K562 (cell line): ENCODE results near the gene GFOD2. TPM values are rescaled to one million over a fixed set of nuclear protein-coding genes. Genes with fewer than 3 reads are reported as not detected.

Source experiments
- ATAC-seq: fragments of 200-7000 bp; cut with Tn5 transposase; 3 replicates; pipeline ENCODE4 v1.9.1; 2020; ENCODE audit warnings: moderate library complexity
- BruUV-seq: library from RNA; stranded (reverse); fragments of 400-500 nt; replicated peaks from 2 replicates; lab custom pipeline; 2021; lab: Mats Ljungman, UMichigan
- CTCF ChIA-PET: fragments of 300-600 bp; formaldehyde crosslinking; extraction: SDS; loops from one replicate; lab custom pipeline; 2021; ENCODE audit warnings: low intra/inter-chr PET ratio; lab: Yijun Ruan, JAX
- POLR2A ChIA-PET: fragments of 300-600, 350-650 bp; sonication (Branson Sonifier 250); formaldehyde crosslinking; extraction: SDS; loops from one replicate; lab custom pipeline; 2021; ENCODE audit warnings: antibody characterized with exemption, inconsistent platforms; lab: Yijun Ruan, JAX
- DNase-seq, 4 experiments: peaks; one replicate each; pipeline versions ENCODE4 v3.0.0 to v3.0.0-alpha.2; 2011 to 2018; ENCODE audit warnings: low spot score in 3 of 4, mixed read lengths in 3 of 4; ENCODE audit errors: extremely low read depth in 1 of 4
- FAIRE-seq: peaks from 2 replicates; lab custom pipeline; 2011; peaks lifted over from hg19 to GRCh38; lab: Jason Lieb, UNC
- H2AFZ ChIP-seq: 2 replicates; pipeline ENCODE4 v1.6.0; 2011; ENCODE audit warnings: low read depth, low read length, control low read depth, inconsistent platforms
- H3K27ac ChIP-seq: fragments of 200-600 bp; 3 replicates; pipeline ENCODE4 v1.8.0; 2011; ENCODE audit warnings: low read depth, mild to moderate bottlenecking, control low read depth, inconsistent platforms, low read length, moderate library complexity, mixed read lengths; ENCODE audit errors: extremely low read depth
- H3K27me3 ChIP-seq, 2 experiments: fragments of 300-600 bp in 1 of 2; 2 replicates in 1 of 2; 3 replicates in 1 of 2; pipeline versions ENCODE4 v1.6.0 to v1.8.0; 2011; ENCODE audit warnings: inconsistent platforms in 2 of 2, low read length in 2 of 2, mild to moderate bottlenecking in 1 of 2, mixed read lengths in 1 of 2, moderate library complexity in 1 of 2; ENCODE audit not compliant: control insufficient read depth in 2 of 2, insufficient read depth in 2 of 2
- H3K36me3 ChIP-seq: fragments of 300-600 bp; 3 replicates; pipeline ENCODE4 v1.8.0; 2011; ENCODE audit warnings: mild to moderate bottlenecking, low read length, inconsistent platforms; ENCODE audit not compliant: control insufficient read depth, insufficient read depth
- H3K4me1 ChIP-seq, 2 experiments: fragments of 200-600 bp in 1 of 2; replicated peaks in 1 of 2; 2 replicates in 1 of 2; 3 replicates in 1 of 2; pipeline versions ENCODE4 v1.5.1 to v1.8.0; 2011; ENCODE audit warnings: inconsistent platforms in 2 of 2, low read length in 2 of 2, mild to moderate bottlenecking in 1 of 2, mixed read lengths in 1 of 2, moderate library complexity in 1 of 2; ENCODE audit not compliant: control insufficient read depth in 2 of 2, insufficient read depth in 2 of 2
- H3K4me2 ChIP-seq: 2 replicates; pipeline ENCODE4 v1.6.1; 2011; ENCODE audit warnings: low read length, control low read depth, inconsistent platforms, mixed read lengths; ENCODE audit not compliant: insufficient read depth
- H3K4me3 ChIP-seq: fragments of 200-600 bp; sonication (generic), shearing (Covaris generic); 2 replicates; pipeline ENCODE4 v1.5.1; 2016; ENCODE audit warnings: control low read depth, inconsistent platforms
- H3K79me2 ChIP-seq: fragments of 200-600 bp; 3 replicates; pipeline ENCODE4 v1.8.0; 2011; ENCODE audit warnings: low read length, inconsistent platforms; ENCODE audit not compliant: control insufficient read depth, insufficient read depth
- H3K9ac ChIP-seq, 2 experiments: 2 replicates each; pipeline versions ENCODE4 v1.6.0 to v1.6.1; 2011; ENCODE audit warnings: low read depth in 2 of 2, low read length in 2 of 2, control low read depth in 1 of 2, inconsistent platforms in 1 of 2, mild to moderate bottlenecking in 1 of 2, mixed read lengths in 1 of 2; ENCODE audit not compliant: insufficient read depth in 1 of 2
- H3K9me1 ChIP-seq: one replicate; pipeline ENCODE4 v1.6.0; 2011; ENCODE audit warnings: inconsistent platforms, mild to moderate bottlenecking, low read length, moderate library complexity; ENCODE audit not compliant: control insufficient read depth, insufficient read depth
- H3K9me3 ChIP-seq: replicated peaks from 2 replicates; pipeline ENCODE4 v1.5.1; 2011; ENCODE audit warnings: low read depth, low read length, inconsistent platforms; ENCODE audit not compliant: control insufficient read depth, insufficient read depth
- H4K20me1 ChIP-seq: replicated peaks from 2 replicates; pipeline ENCODE4 v1.6.1; 2011; ENCODE audit warnings: low read length, inconsistent platforms, mixed read lengths; ENCODE audit not compliant: control insufficient read depth, insufficient read depth
- CREB5 ChIP-seq: fragments of 250-450 bp; sonication (Bioruptor Pico); IDR thresholded peaks from 2 replicates; pipeline ENCODE4 v1.5.0; 2020; ENCODE audit warnings: mild to moderate bottlenecking
- FOXK2 ChIP-seq, 2 experiments: fragments of 450-650 bp; IDR thresholded peaks in 1 of 2; conservative IDR thresholded peaks in 1 of 2; 2 replicates each; pipeline ENCODE4 v1.6.1; 2016; ENCODE audit warnings: low read depth in 2 of 2, mild to moderate bottlenecking in 1 of 2
- GATAD2B ChIP-seq: fragments of 450-650 bp; IDR thresholded peaks from 2 replicates; pipeline ENCODE4 v1.6.1; 2017; ENCODE audit warnings: mild to moderate bottlenecking, borderline replicate concordance
- NFIC ChIP-seq: fragments of 450-650 bp; IDR thresholded peaks from 2 replicates; pipeline ENCODE4 v1.6.1; 2017; ENCODE audit warnings: mild to moderate bottlenecking, inconsistent platforms
- TEAD2 ChIP-seq: fragments of 450-650 bp; IDR thresholded peaks from 2 replicates; pipeline ENCODE4 v1.6.1; 2016; ENCODE audit warnings: missing genetic modification characterization, control low read depth, missing compliant biosample characterization
- TRIM24 ChIP-seq, 2 experiments: fragments of 450-650 bp; IDR thresholded peaks; 2 replicates each; pipeline ENCODE4 v1.6.1; 2016
- ZBTB12 ChIP-seq: fragments of 250-450 bp; sonication (Bioruptor Pico); IDR thresholded peaks from 2 replicates; pipeline ENCODE4 v1.4.0; 2020
- ZBTB33 ChIP-seq: sonication (generic); formaldehyde crosslinking; IDR thresholded peaks from 2 replicates; pipeline ENCODE4 v1.8.1; 2023; ENCODE audit warnings: mild to moderate bottlenecking, missing genetic modification reagents
- WGBS: fragments of 100-300 bp; shearing (Covaris generic); methylation state at CpG from one replicate; pipeline ENCODE4 v1.1.6; 2016; ENCODE audit warnings: low coverage, mixed read lengths; ENCODE audit not compliant: insufficient coverage; ENCODE audit errors: missing lambda C conversion rate; 5-methylcytosine and 5-hydroxymethylcytosine counted together
- in situ Hi-C: fragments of 300-500 bp; cut with MboI; formaldehyde crosslinking; loops from 4 replicates; pipeline ENCODE4 v1.15.0; 2018; ENCODE audit warnings: inconsistent platforms, mixed read lengths
- intact Hi-C: fragments of 100-400 bp; cut with micrococcal nuclease; formaldehyde crosslinking; loops from 2 replicates; pipeline ENCODE4 v1.14.2; 2022
- polyA plus RNA-seq, 8 experiments: library from polyadenylated mRNA; depleted of rRNA in 4 of 8; stranded (reverse) in 5 of 8; unstranded in 3 of 8; fragments of >200 nt; fragmentation: Nextera tagmentation in 2 of 8; fragmentation: Illumina TruSeq in 1 of 8; extraction: Ambion mirVana in 2 of 8; extraction: Trizol in 1 of 8; gene quantifications; 2 replicates each; pipeline versions ENCODE4 v1.2.1 to v1.2.3, GENCODE V29; 2011 to 2014; ENCODE audit warnings: inconsistent platforms in 1 of 8, missing spikeins in 1 of 8
- total RNA-seq, 7 experiments: library from RNA; depleted of rRNA in 6 of 7; stranded (reverse); fragments of >200 nt in 6 of 7; fragmentation: Illumina TruSeq in 2 of 7; extraction: Trizol in 2 of 7; gene quantifications; 2 replicates each; pipeline versions ENCODE4 v1.2.1 to v1.2.3, GENCODE V29; 2011 to 2021; ENCODE audit warnings: low replicate concordance in 1 of 7

The GFOD2 gene
- total and polyA plus RNA-seq, 9 of the 15 experiments (the other 6 are each of a cell fraction or from before 2014, with no cell fraction given), result 1.9 to 15.8 (median 11.1) TPM

- POLR2A ChIA-PET, result no interaction called here
Measured at GRCh38 chr16:67701420-67701819, 17.7 kb downstream of the GFOD2 start.

More at GRCh38 chr16:67701420-67701819, 17.7 kb downstream of the GFOD2 start:
- CTCF ChIA-PET, result interaction anchor here (0.7 kb wide), 1 partner anchor 205 kb away, joined by 3 read pairs; no protein-coding TSS in a partner anchor
- no peak for FAIRE-seq
- 91% methylated on average over 1 of the region's 1 CpG for WGBS
- H3K4me3 ChIP-seq, result no peak overlapping the region
- H2AFZ ChIP-seq, result no peak overlapping the region
- H3K9me1 ChIP-seq, result no peaks in the 10 kb centered on the region
- no TSS peak for BruUV-seq
- H3K27ac ChIP-seq, result no peak overlapping the region
- no peaks in the 10 kb centered on the region for H3K79me2 ChIP-seq
- H3K36me3 ChIP-seq, result peaks cover 8% of the 10 kb centered on the region; the same call in 1 of the 3 replicates
- in situ Hi-C loops, result no loop called here
- no peak overlapping the region for H3K9ac ChIP-seq
- no peaks in the 10 kb centered on the region for H3K4me1 ChIP-seq
- no peak for TF ChIP-seq NFIC
- no peak for TF ChIP-seq TEAD2 (tag)
- no peak for TF ChIP-seq ZBTB33 (CRISPR knock-in tag)
- no peak for TF ChIP-seq TRIM24 (IDR thresholded peaks at IDR 0.05)
- TF ChIP-seq ZBTB12, result no peak
- no peak for TF ChIP-seq CREB5
- no peak for TF ChIP-seq GATAD2B
- TF ChIP-seq FOXK2 (conservative IDR thresholded peaks at IDR 0.05 in 1 of 2, IDR thresholded peaks at IDR 0.05 in 1 of 2; ENCODE audit: low read depth in 2 of 2), result no peak
- intact Hi-C loops, result no loop called here
- ATAC-seq, result no peak
- peaks cover 3% of the 10 kb centered on the region for H3K9me3 ChIP-seq
- no peaks in the 10 kb centered on the region for H3K27me3 ChIP-seq
- no peak for DNase-seq
- no peak overlapping the region for H3K4me2 ChIP-seq
- no peaks in the 10 kb centered on the region for H4K20me1 ChIP-seq
